Mesenchymal stem cell (in vitro differentiated cells and primary cell): ENCODE results near the gene CILP. TPM values are rescaled to one million over a fixed set of nuclear protein-coding genes. Genes with fewer than 3 reads are reported as not detected.

ENCODE experiments used
- small RNA-seq: library from polyadenylated mRNA; stranded (forward); fragments of <200 nt; extraction: miRNeasy Mini kit (QIAGEN cat#:217004); gene quantifications from one replicate; pipeline ENCODE3, GENCODE V24; 2013; ENCODE audit warnings: low read depth

The CILP gene

Small RNAs within 50 kb of the gene (small RNA-seq; reads per million reads assigned to genes)
- gene AC068213.1 (not detected), gene RNU6-686P (not detected)
